Adipose tissue (tissue), 3 donors: ENCODE measurements around the gene KIZ. TPM values are rescaled to one million over a fixed set of nuclear protein-coding genes. Genes with fewer than 3 reads are reported as not detected.

Experiments
- H3K27ac ChIP-seq: one replicate; pipeline ENCODE4 v1.5.1; 2013; ENCODE audit warnings: low read depth, low read length
- WGBS, 3 donors: extraction: QIAGEN DNeasy Blood & Tissue Kit; methylation state at CpG; one replicate each; pipeline ENCODE4 v1.1.7; 2013; 5-methylcytosine and 5-hydroxymethylcytosine counted together
- polyA plus RNA-seq, 3 donors: library from polyadenylated mRNA; stranded (reverse); fragments of 200-250 nt; gene quantifications; one replicate each; pipeline ENCODE4 v1.2.3, GENCODE V29; 2013
- donor health status: healthy with polysubstance abuse.
- donor health status: Bipolar disorder and iron deficiency.
- donor health status: healthy.

The KIZ gene
- polyA plus RNA-seq, 3 donors = 8.5 to 17.5 (median 13.5) TPM

- no peak overlapping the region for H3K27ac ChIP-seq
- 47 to 55% (median 52%) methylated on average over 2 of the region's 2 CpGs for WGBS, 3 donors
These were observed 143.9 kb downstream of the KIZ start for GRCh38 chr20:21269772-21270171.

DNA sequence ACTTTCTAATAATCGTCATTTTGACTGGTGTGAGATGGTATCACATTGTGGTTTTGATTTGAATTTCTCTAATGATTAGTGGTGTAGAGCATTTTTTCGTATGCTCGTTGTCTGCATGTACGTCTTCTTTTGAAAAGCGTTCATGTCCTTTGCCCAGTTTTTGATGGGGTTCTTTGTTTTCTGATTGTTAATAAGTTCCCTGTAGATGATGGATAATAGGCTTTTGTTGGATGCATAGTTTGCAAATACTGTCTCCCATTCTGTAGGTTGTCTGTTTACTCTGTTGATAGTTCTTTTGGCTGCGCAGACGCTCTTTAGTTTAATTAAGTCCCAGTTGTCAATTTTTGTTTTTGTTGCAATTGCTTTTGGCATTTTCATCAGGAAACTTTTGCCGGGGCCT lies 144.9 kb downstream of the KIZ start:
- WGBS, 3 donors = 81 to 92% (median 92%) methylated on average over 8 of the region's 8 CpGs
- no peak overlapping the region for H3K27ac ChIP-seq

- no peak overlapping the region for H3K27ac ChIP-seq
These were observed 146.4 kb downstream of the KIZ start for GRCh38 chr20:21272279-21272678.

GRCh38 chr20:21272679-21273078 lies 146.8 kb downstream of the KIZ start:
- H3K27ac ChIP-seq = no peak overlapping the region
- WGBS, 3 donors = 71 to 88% (median 78%) methylated on average over 3 of the region's 3 CpGs

GRCh38 chr20:21273755-21274386 lies 148.0 kb downstream of the KIZ start:
- WGBS, 3 donors = 76 to 91% (median 84%) methylated on average over 8 of the region's 8 CpGs

DNA sequence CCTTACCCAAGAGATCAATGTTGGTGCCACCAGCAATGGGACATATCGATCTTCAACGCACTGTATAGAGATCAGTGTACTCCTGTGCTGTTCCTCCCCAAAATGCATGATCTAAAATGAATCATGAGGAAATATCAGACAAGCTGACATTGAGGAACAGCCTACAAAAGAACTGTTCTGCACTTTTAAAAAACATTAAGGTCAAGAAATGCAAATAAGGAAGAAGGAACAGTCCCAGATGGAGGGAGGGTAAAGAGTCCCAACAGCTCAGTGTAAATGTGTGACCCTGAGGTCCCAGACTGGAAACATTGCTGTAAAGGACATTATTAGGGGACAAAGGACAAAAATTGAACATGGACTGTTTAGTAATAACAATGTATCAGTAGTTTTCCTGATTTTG lies 152.9 kb downstream of the KIZ start:
- no peak overlapping the region for H3K27ac ChIP-seq
- 94 to 98% (median 96%) methylated on average over 2 of the region's 2 CpGs for WGBS, 3 donors

More at GRCh38 chr20:21273755-21274386, 148.0 kb downstream of the KIZ start:
- H3K27ac ChIP-seq = no peak overlapping the region

DNA sequence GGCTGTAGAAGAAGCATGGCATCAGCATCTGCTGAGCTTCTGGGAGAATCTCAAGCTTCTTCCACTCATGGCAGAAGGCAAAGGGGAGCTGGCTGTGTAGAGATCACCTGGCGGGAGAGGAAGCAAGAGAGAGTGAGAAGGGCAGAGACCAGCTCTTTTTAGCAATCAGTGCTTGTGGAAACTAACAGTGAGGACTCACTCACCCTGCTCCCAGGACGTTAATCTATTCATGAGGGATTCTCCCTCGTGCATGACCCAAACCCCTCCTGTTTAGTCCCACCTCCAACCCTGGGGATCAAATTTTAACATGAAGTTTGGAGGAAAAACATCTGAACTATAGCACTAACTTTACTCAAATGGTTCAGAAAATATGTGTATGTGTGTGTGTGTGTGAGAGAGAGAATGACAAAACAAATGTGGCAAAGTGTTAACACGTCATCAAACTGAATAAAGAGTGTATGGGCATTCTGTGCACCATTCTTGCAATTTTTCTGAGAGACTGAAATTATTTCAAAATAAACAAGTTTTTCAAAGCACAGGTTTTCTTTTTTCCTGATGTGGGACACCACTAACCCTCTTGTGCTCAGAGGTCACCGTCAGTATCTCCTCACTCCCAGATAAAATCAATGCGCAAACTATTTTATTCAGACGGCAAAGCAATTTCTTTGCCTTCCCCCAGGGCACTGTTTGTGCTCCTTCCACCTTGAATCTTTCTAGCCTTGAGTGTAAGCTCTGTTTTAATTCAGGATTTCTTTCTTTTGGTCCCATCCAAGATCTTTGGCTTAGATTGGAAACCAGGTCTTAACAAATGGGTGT lies 154.0 kb downstream of the KIZ start:
- 41 to 61% (median 58%) methylated on average over 7 of the region's 7 CpGs for WGBS, 3 donors
- H3K27ac ChIP-seq = no peak overlapping the region

- 61 to 72% (median 69%) methylated on average over 3 of the region's 3 CpGs for WGBS, 3 donors
- H3K27ac ChIP-seq = no peak overlapping the region
These were observed 154.7 kb downstream of the KIZ start for GRCh38 chr20:21280522-21281016.

DNA sequence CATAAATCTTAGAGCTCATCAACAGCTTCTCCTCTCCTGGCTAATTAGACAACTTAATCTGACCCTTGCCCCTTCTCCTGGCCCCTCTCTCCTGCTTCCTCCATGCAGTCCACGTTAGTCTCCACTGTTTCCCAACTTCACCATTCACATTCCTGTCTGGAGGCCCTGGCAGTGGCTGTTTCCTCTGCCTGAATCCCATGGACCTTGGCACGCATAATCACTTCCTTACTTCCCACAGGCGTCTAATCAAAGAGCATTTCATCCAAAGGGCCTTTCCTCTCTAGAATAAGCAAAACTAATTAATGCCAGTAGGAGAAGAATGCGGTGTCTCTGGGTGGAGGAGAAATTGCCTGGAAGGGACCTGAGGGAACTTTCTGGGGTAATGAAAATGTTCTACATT lies 160.9 kb downstream of the KIZ start:
- 56 to 65% (median 59%) methylated on average over 4 of the region's 4 CpGs for WGBS, 3 donors
- no peak overlapping the region for H3K27ac ChIP-seq

DNA sequence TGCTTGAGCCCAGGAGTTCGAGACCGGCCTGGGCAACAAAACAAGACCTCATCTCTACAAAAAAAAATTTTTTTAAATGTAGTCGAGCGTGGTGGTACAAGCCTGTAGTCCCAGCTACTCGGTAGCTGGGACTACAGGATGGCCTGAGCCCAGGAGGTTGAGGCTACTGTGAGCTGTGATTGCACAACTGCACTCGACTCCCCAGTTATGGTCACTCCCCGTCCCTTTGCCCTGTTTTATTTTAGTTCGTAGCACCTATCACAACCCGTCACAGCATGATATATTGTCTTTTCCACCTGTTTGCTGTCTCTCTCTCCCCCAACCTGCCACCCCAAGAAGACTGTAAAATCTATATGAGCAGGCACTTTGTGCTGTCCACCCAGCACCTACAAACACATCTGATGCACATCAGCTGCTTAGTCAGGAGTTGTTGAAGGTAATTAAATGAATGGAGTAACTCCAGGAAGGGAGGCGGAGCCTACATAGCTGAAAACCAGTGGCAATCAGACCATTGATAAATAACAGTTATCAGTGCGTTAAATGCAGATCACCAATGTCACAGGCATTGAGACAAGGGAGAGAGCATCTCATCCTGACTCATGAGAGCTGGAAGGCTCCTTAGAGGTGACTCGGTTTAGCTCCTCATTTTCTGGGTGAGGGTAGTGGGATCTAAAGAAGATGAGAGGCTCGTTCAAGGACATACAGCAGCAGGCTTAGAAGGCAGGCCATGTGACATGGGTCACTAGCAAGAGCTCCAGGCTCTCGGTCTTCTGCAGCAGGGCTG lies 162.9 kb downstream of the KIZ start:
- H3K27ac ChIP-seq = no peak overlapping the region
- 56 to 75% (median 73%) methylated on average over 14 of the region's 14 CpGs for WGBS, 3 donors

DNA sequence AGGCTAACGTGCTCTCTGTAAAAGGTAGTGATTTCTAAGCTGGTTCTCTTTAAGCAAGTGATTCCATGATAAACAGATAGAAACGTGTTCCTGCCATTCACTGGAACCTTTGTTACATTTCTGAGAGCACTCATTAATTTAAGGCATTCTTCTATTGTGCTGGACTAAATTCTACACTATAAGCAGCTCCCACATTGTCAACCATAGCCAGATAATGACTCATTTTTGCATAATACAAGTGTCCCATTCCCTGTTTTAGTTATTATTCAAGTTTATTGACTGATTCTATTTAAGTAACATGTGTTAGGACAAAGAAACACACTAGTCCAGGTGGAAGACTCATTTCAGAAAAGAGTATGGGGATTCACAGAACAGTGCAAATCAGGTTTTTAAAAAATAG lies 163.8 kb downstream of the KIZ start:
- no peak overlapping the region for H3K27ac ChIP-seq
- 16 to 41% (median 33%) methylated on average over 2 of the region's 2 CpGs for WGBS, 3 donors

- WGBS, 3 donors = 82 to 92% (median 85%) methylated on average over 2 of the region's 2 CpGs
- no peak overlapping the region for H3K27ac ChIP-seq
These were observed 165.1 kb downstream of the KIZ start for GRCh38 chr20:21291026-21291425.

GRCh38 chr20:21294755-21295154 lies 168.9 kb downstream of the KIZ start:
- WGBS, 3 donors = 62 to 73% (median 63%) methylated on average over 5 of the region's 5 CpGs
- H3K27ac ChIP-seq = no peak overlapping the region

Other genes with a start within 250 kb of the KIZ start
- gene LINC00237, start 19.7 kb upstream of the KIZ start, polyA plus RNA-seq = not detected
- gene XRN2, start 177.2 kb downstream of the KIZ start, polyA plus RNA-seq = 10 to 100 TPM; 30.5 to 43.1 (median 36.3) TPM